GM18867 (cell line): ENCODE results near the gene UBAP2.

Experiments
- ATAC-seq: cut with Tn5 transposase; IDR thresholded peaks from one replicate; pipeline ENCODE4 v1.9.1; 2021; ENCODE audit warnings: mild to moderate bottlenecking, moderate library complexity; ENCODE audit not compliant: unreplicated experiment

The UBAP2 gene

GRCh38 chr9:33924978-33925797, 123.5 kb downstream of the UBAP2 start:
- no peak for ATAC-seq

- ATAC-seq: no peak
Measured at GRCh38 chr9:33923998-33924701, 124.5 kb downstream of the UBAP2 start.

- ATAC-seq: no peak
Measured at GRCh38 chr9:33923079-33923478, 125.6 kb downstream of the UBAP2 start.

- no peak for ATAC-seq
Measured at GRCh38 chr9:33921967-33922895, 126.5 kb downstream of the UBAP2 start.

GRCh38 chr9:33919276-33919897, 129.3 kb downstream of the UBAP2 start:
- no peak for ATAC-seq

GRCh38 chr9:33917036-33917435, 131.7 kb downstream of the UBAP2 start:
- ATAC-seq: no peak

- ATAC-seq: no peak
Measured at GRCh38 chr9:33914887-33915628, 133.6 kb downstream of the UBAP2 start.

- ATAC-seq: no peak
Measured at GRCh38 chr9:33913541-33913940, 135.1 kb downstream of the UBAP2 start.

- ATAC-seq: no peak
Measured at GRCh38 chr9:33908749-33909148, 139.9 kb downstream of the UBAP2 start.

GRCh38 chr9:33908114-33908513, 140.6 kb downstream of the UBAP2 start:
- no peak for ATAC-seq

GRCh38 chr9:33907347-33907746, 141.3 kb downstream of the UBAP2 start:
- no peak for ATAC-seq

GRCh38 chr9:33906769-33907168, 141.9 kb downstream of the UBAP2 start:
- ATAC-seq: no peak

- no peak for ATAC-seq
Measured at GRCh38 chr9:33905137-33905536, 143.6 kb downstream of the UBAP2 start.

- ATAC-seq: no peak
Measured at GRCh38 chr9:33903157-33903780, 145.4 kb downstream of the UBAP2 start.

GRCh38 chr9:33894316-33894715, 154.4 kb downstream of the UBAP2 start:
- no peak for ATAC-seq

- no peak for ATAC-seq
Measured at GRCh38 chr9:33893861-33894260, 154.8 kb downstream of the UBAP2 start.

- ATAC-seq: no peak
Measured at GRCh38 chr9:33885948-33886347, 162.7 kb downstream of the UBAP2 start.

- ATAC-seq: no peak
Measured at GRCh38 chr9:33884856-33885701, 163.6 kb downstream of the UBAP2 start.

GRCh38 chr9:33881635-33882034, 167.1 kb downstream of the UBAP2 start:
- ATAC-seq: no peak
